ENCODE results near the gene EXOC3L1.
A peak's percentile ranks its signal among the peaks of the same experiment; 100 is the strongest.

Gene EXOC3L1

GRCh38 chr16:67163164-67163998 is 26.6 kb downstream of the EXOC3L1 start:
- DNase-seq = no peak

GRCh38 chr16:67162506-67163163 is 27.3 kb downstream of the EXOC3L1 start:
- no peak for DNase-seq

- DNase-seq = no peak
Observed at GRCh38 chr16:67161595-67162058, 28.3 kb downstream of the EXOC3L1 start.

- DNase-seq = peak; percentile 74
Observed at GRCh38 chr16:67158637-67159600, 31.0 kb downstream of the EXOC3L1 start.

GRCh38 chr16:67157892-67158635 is 31.9 kb downstream of the EXOC3L1 start:
- DNase-seq = no peak

GRCh38 chr16:67157106-67157748 is 32.7 kb downstream of the EXOC3L1 start:
- no peak for DNase-seq

GRCh38 chr16:67156143-67156844 is 33.6 kb downstream of the EXOC3L1 start:
- no peak for DNase-seq

GRCh38 chr16:67155295-67156142 is 34.4 kb downstream of the EXOC3L1 start:
- peak; percentile 88 for DNase-seq

- DNase-seq = no peak
Observed at GRCh38 chr16:67154578-67155294, 35.2 kb downstream of the EXOC3L1 start.

- no peak for DNase-seq
Observed at GRCh38 chr16:67151431-67152097, 38.4 kb downstream of the EXOC3L1 start.

- DNase-seq = no peak
Observed at GRCh38 chr16:67150833-67151396, 39.0 kb downstream of the EXOC3L1 start, which contains the start of gene B3GNT9. Gene B3GNT9, minus strand, starts transcription at chr16:67150998. Its CDS starts 513 bp downstream, at chr16:67150485.

GRCh38 chr16:67150047-67150832 is 39.7 kb downstream of the EXOC3L1 start:
- peak; percentile 43 for DNase-seq

- no peak for DNase-seq
Observed at GRCh38 chr16:67149276-67150046, 40.5 kb downstream of the EXOC3L1 start.

- no peak for DNase-seq
Observed at GRCh38 chr16:67148656-67149275, 41.2 kb downstream of the EXOC3L1 start.

GRCh38 chr16:67148221-67148620 is 41.7 kb downstream of the EXOC3L1 start:
- no peak for DNase-seq
